ENCODE measurements around the gene TBRG1. TPM values are rescaled to one million over a fixed set of nuclear protein-coding genes. Genes with fewer than 3 reads are reported as not detected.
"Not testable (repeated sequence)": the region's sequence is repeated elsewhere in the genome, so short reads cannot be mapped to it uniquely, and the experiment has no call there.

TBRG1 gene
- total RNA-seq, 6 experiments from 2014 or later: 18.8 to 25.9 (median 24.1) TPM

DNA sequence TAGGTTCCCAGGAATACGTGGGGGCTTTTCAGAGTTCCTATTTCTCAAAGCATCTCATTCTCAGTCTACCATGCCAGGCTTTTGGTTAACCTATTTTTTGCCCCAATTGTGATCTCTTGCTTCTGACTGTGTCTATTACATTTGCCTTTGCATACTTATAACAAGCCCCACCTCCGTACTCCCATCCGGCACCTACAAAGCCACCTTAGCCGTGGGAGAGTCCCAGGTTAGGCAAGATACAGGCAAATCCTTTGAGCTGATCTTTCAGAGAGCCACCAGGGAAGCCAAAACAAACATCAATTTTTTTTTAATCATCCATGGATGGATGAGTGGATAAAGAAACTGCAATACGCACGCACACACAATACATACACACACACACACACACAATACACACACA, 30.0 kb upstream of the TBRG1 start:
- Mint-ChIP-seq H3K4me3 (no peak overlapping the region), H3K9me3 (no peaks in the 10 kb centered on the region), H3K36me3 (ENCODE audit: low read depth) (no peaks in the 10 kb centered on the region), H3K27me3 (ENCODE audit: insufficient read depth) (peaks cover 21% of the 10 kb centered on the region), H3K4me1 (ENCODE audit: low read depth) (no peaks in the 10 kb centered on the region), H3K27ac (no peak overlapping the region)
- no peak for DNase-seq
- TF ChIP-seq, protein P1, sequence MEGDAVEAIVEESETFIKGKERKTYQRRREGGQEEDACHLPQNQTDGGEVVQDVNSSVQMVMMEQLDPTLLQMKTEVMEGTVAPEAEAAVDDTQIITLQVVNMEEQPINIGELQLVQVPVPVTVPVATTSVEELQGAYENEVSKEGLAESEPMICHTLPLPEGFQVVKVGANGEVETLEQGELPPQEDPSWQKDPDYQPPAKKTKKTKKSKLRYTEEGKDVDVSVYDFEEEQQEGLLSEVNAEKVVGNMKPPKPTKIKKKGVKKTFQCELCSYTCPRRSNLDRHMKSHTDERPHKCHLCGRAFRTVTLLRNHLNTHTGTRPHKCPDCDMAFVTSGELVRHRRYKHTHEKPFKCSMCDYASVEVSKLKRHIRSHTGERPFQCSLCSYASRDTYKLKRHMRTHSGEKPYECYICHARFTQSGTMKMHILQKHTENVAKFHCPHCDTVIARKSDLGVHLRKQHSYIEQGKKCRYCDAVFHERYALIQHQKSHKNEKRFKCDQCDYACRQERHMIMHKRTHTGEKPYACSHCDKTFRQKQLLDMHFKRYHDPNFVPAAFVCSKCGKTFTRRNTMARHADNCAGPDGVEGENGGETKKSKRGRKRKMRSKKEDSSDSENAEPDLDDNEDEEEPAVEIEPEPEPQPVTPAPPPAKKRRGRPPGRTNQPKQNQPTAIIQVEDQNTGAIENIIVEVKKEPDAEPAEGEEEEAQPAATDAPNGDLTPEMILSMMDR (IDR thresholded peaks at IDR 0.05): no peak

DNA sequence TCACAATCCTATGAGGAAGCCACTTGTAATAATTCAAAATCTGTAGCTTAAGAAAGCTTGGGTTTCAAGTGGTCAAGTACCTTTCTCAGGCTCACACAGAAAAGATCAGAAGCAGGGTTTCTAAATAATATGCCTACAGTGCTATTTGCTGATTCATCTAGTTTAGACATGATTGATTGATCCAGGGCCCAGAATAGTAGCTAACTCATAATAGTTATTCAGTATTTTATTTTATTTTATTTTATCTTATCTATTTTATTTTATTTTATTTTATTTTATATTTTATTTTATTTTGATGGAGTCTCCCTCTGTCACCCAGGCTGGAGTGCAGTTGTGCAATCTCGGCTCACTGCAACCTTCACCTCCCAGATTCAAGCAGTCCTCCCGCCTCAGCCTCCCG, 27.4 kb upstream of the TBRG1 start:
- no peaks in the 10 kb centered on the region for H3K4me1 Mint-ChIP-seq (ENCODE audit: low read depth)
- H3K4me3 Mint-ChIP-seq: no peak overlapping the region
- peaks cover 20% of the 10 kb centered on the region for H3K27me3 Mint-ChIP-seq (ENCODE audit: insufficient read depth)
- no peak overlapping the region for H3K27ac Mint-ChIP-seq
- no peak for DNase-seq
- TF ChIP-seq, protein P1 (IDR thresholded peaks at IDR 0.05): no peak
- no peaks in the 10 kb centered on the region for H3K36me3 Mint-ChIP-seq (ENCODE audit: low read depth)
- no peaks in the 10 kb centered on the region for H3K9me3 Mint-ChIP-seq

- peaks cover 14% of the 10 kb centered on the region for H3K27me3 Mint-ChIP-seq (ENCODE audit: insufficient read depth)
- no peaks in the 10 kb centered on the region for H3K9me3 Mint-ChIP-seq
- no peak for DNase-seq
- no peaks in the 10 kb centered on the region for H3K36me3 Mint-ChIP-seq (ENCODE audit: low read depth)
- H3K4me3 Mint-ChIP-seq: no peak overlapping the region
- H3K27ac Mint-ChIP-seq: no peak overlapping the region
- peaks cover 22% of the 10 kb centered on the region for H3K4me1 Mint-ChIP-seq (ENCODE audit: low read depth)
- TF ChIP-seq, protein P1 (IDR thresholded peaks at IDR 0.05): no peak
These were observed 25.0 kb upstream of the TBRG1 start for GRCh38 chr11:124597626-124598025.

GRCh38 chr11:124600621-124601320, 21.9 kb upstream of the TBRG1 start:
- Mint-ChIP-seq H3K4me3 (no peak overlapping the region), H3K27ac (no peak overlapping the region), H3K9me3 (no peaks in the 10 kb centered on the region), H3K36me3 (ENCODE audit: low read depth) (no peaks in the 10 kb centered on the region), H3K4me1 (ENCODE audit: low read depth) (peaks cover 28% of the 10 kb centered on the region), H3K27me3 (ENCODE audit: insufficient read depth) (peaks cover 11% of the 10 kb centered on the region)
- DNase-seq: no peak
- TF ChIP-seq, protein P1 (IDR thresholded peaks at IDR 0.05): no peak

DNA sequence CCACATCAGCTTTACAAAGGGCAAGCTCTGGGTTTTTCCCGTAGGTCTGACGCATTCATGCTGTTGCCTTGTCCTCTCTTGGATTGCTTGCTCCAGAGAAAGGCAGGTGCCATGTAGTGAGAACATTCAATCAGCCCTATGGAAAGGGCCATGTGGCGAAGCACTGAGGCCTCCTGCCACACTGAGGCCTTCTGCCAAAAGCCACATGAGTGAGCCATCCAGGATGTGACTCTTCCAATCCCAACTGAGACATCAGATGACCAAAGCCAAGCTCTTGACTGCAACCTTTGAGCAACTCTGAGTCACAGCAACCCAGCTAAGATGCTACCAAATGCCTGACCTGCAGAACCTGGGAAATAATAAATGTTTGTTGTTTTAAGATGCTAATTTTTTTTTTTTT, 20.5 kb upstream of the TBRG1 start:
- TF ChIP-seq, protein P1 (IDR thresholded peaks at IDR 0.05): no peak
- peaks cover 3% of the 10 kb centered on the region for H3K27me3 Mint-ChIP-seq (ENCODE audit: insufficient read depth)
- H3K9me3 Mint-ChIP-seq: no peaks in the 10 kb centered on the region
- peak; percentile 73 for DNase-seq
- H3K4me1 Mint-ChIP-seq (ENCODE audit: low read depth): peaks cover 28% of the 10 kb centered on the region
- peak overlapping the region; percentile 14; the same call in 1 of the 2 replicates for H3K27ac Mint-ChIP-seq
- no peak overlapping the region for H3K4me3 Mint-ChIP-seq
- H3K36me3 Mint-ChIP-seq (ENCODE audit: low read depth): no peaks in the 10 kb centered on the region

- not testable (repeated sequence) for H3K4me3 Mint-ChIP-seq; H3K27ac Mint-ChIP-seq; H3K36me3 Mint-ChIP-seq (ENCODE audit: low read depth); H3K27me3 Mint-ChIP-seq (ENCODE audit: insufficient read depth); H3K9me3 Mint-ChIP-seq; DNase-seq
- H3K4me1 Mint-ChIP-seq (ENCODE audit: low read depth): peaks cover 28% of the 10 kb centered on the region
These were observed 19.9 kb upstream of the TBRG1 start for GRCh38 chr11:124602723-124603122.
